HK-2 (cell line): ENCODE measurements around the gene HEBP2.
"Not testable (repeated sequence)": the region's sequence is repeated elsewhere in the genome, so short reads cannot be mapped to it uniquely, and the experiment has no call there.

ENCODE experiments used
- DNase-seq: peaks from one replicate; pipeline ENCODE4 v3.0.0-alpha.2; 2018; ENCODE audit not compliant: unreplicated experiment

HEBP2 gene

DNA sequence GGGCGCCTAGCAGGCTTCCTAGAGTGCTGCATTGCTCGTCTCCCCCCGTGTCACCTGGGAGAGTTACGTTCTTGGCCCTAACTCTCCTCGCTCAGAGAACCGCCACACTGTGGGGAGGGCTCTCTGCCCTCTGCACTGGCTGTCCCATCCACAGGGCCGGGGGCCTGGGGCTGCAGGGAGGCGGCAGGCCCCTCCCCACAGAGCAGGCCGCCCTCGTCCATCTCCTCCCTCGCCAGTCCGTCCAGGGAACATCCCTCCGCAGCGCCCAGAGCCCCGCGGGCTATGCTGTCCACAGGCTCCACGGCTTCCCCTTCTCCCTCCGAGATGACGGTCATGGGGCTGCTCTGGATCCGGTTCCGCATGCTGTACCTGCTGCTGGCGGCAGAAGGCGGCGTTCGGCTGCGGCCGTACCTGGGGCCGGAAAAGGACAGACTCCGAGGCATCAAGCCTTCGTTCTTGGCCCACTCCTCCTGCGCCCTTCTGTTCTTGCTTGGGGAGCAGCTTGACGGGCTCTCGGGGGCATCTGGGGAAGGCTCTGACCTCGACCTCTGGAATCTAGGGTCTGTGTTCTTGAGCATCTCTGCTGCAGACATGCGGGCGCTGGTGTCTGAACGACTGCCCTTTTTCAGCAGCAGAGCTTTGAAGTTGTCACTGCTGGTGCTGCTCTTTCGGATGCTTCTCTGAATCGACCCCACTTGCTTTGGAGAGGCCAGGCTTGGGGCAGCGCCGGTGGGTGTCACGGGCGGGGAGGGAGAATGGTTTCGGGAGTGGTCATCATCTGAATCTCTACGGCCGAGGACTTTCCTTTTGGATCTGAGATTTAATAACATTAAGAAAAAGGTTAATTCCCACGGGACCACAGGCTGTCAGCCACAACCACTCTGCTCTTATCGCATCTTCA lies 20.2 kb downstream of the HEBP2 start:
- no peak for DNase-seq

DNA sequence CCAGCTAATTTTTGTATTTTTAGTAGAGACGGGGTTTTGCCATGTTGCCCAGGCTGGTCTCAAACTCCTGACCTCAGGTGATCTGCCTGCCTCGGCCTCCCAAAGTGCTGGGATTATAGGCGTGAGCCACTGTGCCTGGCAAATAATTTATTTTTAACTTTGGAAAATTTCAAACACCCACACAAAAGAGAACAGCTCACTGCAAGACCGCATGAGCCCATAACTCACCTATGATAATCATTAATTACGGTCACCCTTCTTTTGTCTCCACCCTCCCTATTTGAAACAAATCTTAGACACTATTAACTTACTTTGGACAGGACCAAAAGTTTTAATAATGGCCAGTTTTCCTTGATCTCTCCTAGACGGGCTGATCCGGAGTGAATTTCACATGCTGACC lies 21.2 kb downstream of the HEBP2 start:
- DNase-seq: not testable (repeated sequence)

- no peak for DNase-seq
These were observed 22.6 kb downstream of the HEBP2 start for GRCh38 chr6:138426500-138427123.

GRCh38 chr6:138427701-138428100 lies 23.7 kb downstream of the HEBP2 start:
- no peak for DNase-seq

- no peak for DNase-seq
These were observed 25.0 kb downstream of the HEBP2 start for GRCh38 chr6:138428944-138429598.

DNA sequence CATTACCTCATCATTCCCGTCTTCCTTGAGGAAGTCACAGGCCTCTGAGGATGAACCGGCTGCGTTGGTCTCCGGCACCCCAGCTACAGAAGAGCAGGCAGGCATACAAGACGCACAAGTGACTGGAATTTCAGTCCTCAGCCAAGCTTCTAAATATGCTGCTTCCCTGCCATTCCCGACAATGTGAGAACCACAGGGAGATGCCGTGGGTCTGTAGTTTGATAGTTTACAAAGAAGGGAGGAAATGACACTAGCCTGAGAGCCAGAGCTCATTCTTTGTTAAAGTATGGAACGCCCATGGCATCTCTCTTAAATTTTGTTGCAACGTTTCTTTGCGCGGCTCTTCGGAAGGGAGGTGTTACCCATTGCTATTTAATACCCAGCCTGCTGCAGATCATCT lies 25.7 kb downstream of the HEBP2 start:
- no peak for DNase-seq

DNA sequence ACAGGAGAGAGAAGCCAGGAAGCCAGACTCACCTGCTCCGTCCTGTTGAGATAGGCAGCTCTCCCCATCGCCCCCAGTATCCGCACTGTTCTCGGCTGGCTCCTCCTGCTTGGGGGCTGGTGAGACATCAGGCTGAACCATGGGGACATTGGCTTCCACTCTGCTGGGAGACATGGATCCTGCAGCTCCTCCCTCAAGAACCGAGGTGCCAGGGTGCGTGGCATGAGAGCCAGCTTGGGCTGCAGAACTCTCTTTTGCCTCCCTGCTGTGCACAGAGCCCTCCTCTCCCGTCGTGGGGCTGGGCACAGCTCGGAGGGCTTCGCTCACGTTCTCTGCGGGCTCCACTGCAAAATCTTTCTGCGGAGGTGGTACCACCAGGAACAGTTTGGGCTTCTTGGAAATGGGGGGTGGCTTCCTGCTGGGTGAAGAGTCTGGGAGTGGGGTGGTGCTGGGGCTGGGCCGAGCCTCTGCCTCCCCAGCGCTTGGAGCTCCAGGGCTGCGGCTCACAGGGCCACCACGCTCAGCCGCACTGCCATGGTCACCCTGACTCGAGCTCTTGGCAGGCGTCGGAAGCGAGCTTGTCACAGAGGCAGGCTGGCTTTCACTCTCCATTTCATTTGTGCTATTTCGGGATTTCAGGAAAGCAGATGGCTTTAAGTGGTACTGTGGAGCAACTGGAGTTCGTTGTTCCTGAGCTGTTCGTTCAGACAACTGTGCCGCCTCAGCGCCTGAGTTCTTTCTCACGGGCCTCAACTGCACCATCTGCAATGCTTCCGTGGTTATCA lies 26.5 kb downstream of the HEBP2 start:
- no peak for DNase-seq

GRCh38 chr6:138431256-138432062 lies 27.4 kb downstream of the HEBP2 start:
- no peak for DNase-seq

- DNase-seq: no peak
These were observed 28.0 kb downstream of the HEBP2 start for GRCh38 chr6:138432063-138432356.

DNA sequence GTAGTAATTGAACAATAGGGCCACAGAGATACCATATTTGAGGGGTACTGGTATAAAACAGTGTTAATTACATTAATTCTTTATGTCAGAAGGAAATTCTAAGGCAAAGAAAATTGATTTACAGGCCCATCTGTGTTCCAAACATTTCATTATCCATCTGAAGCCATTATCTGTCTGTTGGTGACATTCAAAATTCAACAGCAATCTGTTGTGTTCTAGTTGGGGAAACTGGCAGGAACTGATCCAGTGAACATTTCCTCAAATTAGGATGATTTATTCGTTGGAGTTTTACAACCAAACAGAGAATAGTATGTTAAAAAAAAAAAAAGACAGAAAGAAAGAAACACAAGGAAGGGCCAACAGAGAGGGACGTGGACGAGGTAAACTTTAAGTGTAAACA lies 30.1 kb downstream of the HEBP2 start:
- no peak for DNase-seq

- DNase-seq: no peak
These were observed 30.9 kb downstream of the HEBP2 start for GRCh38 chr6:138434925-138435324.

GRCh38 chr6:138439546-138439945 lies 35.5 kb downstream of the HEBP2 start:
- no peak for DNase-seq

GRCh38 chr6:138440296-138440695 lies 36.3 kb downstream of the HEBP2 start:
- DNase-seq: no peak

GRCh38 chr6:138440758-138441357 lies 36.8 kb downstream of the HEBP2 start:
- no peak for DNase-seq

DNA sequence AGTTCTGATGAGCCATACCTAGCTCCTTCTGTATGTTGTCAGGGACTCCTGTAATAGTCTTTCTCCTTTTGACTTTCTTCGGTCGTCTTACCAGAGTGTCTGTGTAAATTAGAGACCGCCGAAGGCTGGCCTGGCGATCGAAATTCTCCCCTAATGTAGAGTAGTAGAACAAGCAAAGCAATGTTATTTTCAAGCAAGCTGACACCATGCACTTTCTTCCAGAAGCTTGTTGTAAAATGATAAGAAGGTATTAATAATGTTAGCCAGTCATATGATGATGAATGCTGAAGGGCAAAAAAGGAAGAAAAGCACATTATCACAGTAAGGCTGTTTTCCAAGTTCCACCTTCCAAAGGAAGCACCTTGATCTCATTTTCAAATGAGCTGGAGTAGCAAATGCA lies 37.9 kb downstream of the HEBP2 start:
- DNase-seq: no peak

- no peak for DNase-seq
These were observed 38.6 kb downstream of the HEBP2 start for GRCh38 chr6:138442663-138443062.

- DNase-seq: no peak
These were observed 40.0 kb downstream of the HEBP2 start for GRCh38 chr6:138443979-138444378.

GRCh38 chr6:138446821-138447220 lies 42.8 kb downstream of the HEBP2 start:
- no peak for DNase-seq

GRCh38 chr6:138450445-138450844 lies 46.4 kb downstream of the HEBP2 start:
- DNase-seq: no peak

GRCh38 chr6:138451043-138451442 lies 47.0 kb downstream of the HEBP2 start:
- DNase-seq: no peak
